Spleen (tissue), 11 donors: ENCODE results near the gene MCUR1. TPM values are rescaled to one million over a fixed set of nuclear protein-coding genes. Genes with fewer than 3 reads are reported as not detected.
"Not testable (repeated sequence)": the region's sequence is repeated elsewhere in the genome, so short reads cannot be mapped to it uniquely, and the experiment has no call there.

Experiments used
- DNase-seq: peaks from one replicate; pipeline ENCODE4 v3.0.0-alpha.2; 2020
- H3K27ac ChIP-seq, 8 donors: fragments of 200-600 bp; sonication (generic) in 7 of 8; 1 replicate in 4 of 8; 2 replicates in 4 of 8; pipeline versions ENCODE4 v1.5.0 to v1.8.0; 2016 to 2021; ENCODE audit warnings: inconsistent platforms in 4 of 8, mild to moderate bottlenecking in 4 of 8, moderate library complexity in 1 of 8
- H3K27me3 ChIP-seq, 7 donors: fragments of 200-600 bp; sonication (generic) in 6 of 7; replicated peaks in 1 of 7; 1 replicate in 4 of 7; 2 replicates in 3 of 7; pipeline versions ENCODE4 v1.5.0 to v1.8.0; 2016 to 2021; ENCODE audit warnings: inconsistent platforms in 3 of 7, mild to moderate bottlenecking in 1 of 7
- H3K36me3 ChIP-seq, 6 donors: fragments of 200-600 bp; sonication (generic) in 5 of 6; 1 replicate in 4 of 6; 2 replicates in 2 of 6; pipeline versions ENCODE4 v1.5.0 to v1.8.0; 2016 to 2021; ENCODE audit warnings: inconsistent platforms in 2 of 6
- H3K4me1 ChIP-seq, 6 donors: fragments of 200-600 bp; sonication (generic) in 5 of 6; 1 replicate in 3 of 6; 2 replicates in 3 of 6; pipeline versions ENCODE4 v1.5.0 to v1.8.0; 2016 to 2021; ENCODE audit warnings: inconsistent platforms in 3 of 6
- H3K4me3 ChIP-seq, 8 donors: fragments of 200-600 bp; sonication (generic) in 7 of 8; 1 replicate in 4 of 8; 2 replicates in 4 of 8; pipeline versions ENCODE4 v1.5.0 to v1.8.0; 2016 to 2021; ENCODE audit warnings: inconsistent platforms in 4 of 8, mild to moderate bottlenecking in 4 of 8, moderate library complexity in 2 of 8
- H3K9me3 ChIP-seq, 8 donors: fragments of 200-600 bp; sonication (generic) in 7 of 8; 1 replicate in 4 of 8; 2 replicates in 4 of 8; pipeline versions ENCODE4 v1.5.0 to v1.8.0; 2016 to 2021; ENCODE audit warnings: inconsistent platforms in 4 of 8
- POLR2A ChIP-seq, 3 donors: fragments of 450-650 bp; IDR thresholded peaks; one replicate each; pipeline ENCODE4 v1.5.1; 2017; ENCODE audit warnings: antibody characterized with exemption in 3 of 3, mild to moderate bottlenecking in 1 of 3
- POLR2AphosphoS5 ChIP-seq, 3 donors: sonication (generic); formaldehyde crosslinking; IDR thresholded peaks; one replicate each; pipeline ENCODE4 v1.5.1; 2017; ENCODE audit warnings: antibody characterized with exemption in 3 of 3
- WGBS, 5 donors: extraction: QIAGEN DNeasy Blood & Tissue Kit in 3 of 5; methylation state at CpG; one replicate each; pipeline versions ENCODE4 v1.1.5 to v1.1.7; 2013 to 2018; 5-methylcytosine and 5-hydroxymethylcytosine counted together
- intact Hi-C: fragments of 100-400 bp; cut with DNase I; formaldehyde crosslinking; loops from one replicate; pipeline ENCODE4 v1.15.0; 2023; ENCODE audit warnings: low total_unique reads
- polyA plus RNA-seq, 3 donors: library from polyadenylated mRNA; stranded (reverse); fragments of 200-250 nt; gene quantifications; one replicate each; pipeline ENCODE4 v1.2.1, GENCODE V29; 2013
- total RNA-seq, 7 donors: library from RNA; depleted of rRNA in 3 of 7; stranded (reverse); fragments of >200 nt in 3 of 7; fragmentation: NEBNext Ultra II Directional in 4 of 7; extraction: Animal tissue kit (Norgen Biotek cat#: 25700) in 4 of 7; gene quantifications; one replicate each; pipeline versions ENCODE4 v1.1.0 to v1.2.1, GENCODE V29; 2016 to 2021
- TF ChIP-seq, protein P1 (sequence below), 11 experiments: fragments of 200-600 bp in 7 of 11; fragments of 450-650 bp in 4 of 11; sonication (generic) in 4 of 11; IDR thresholded peaks in 8 of 11; conservative IDR thresholded peaks in 3 of 11; 1 replicate in 7 of 11; 2 replicates in 4 of 11; pipeline versions ENCODE4 v1.4.0 to v1.8.0; 2016 to 2021; ENCODE audit warnings: antibody characterized with exemption in 11 of 11, inconsistent platforms in 4 of 11, mild to moderate bottlenecking in 1 of 11
- donor health status: healthy with polysubstance abuse.
- donor health status: DM: no; HTN: no; CAD: no; lungs with moderate emphysema.
- donor health status: DM: no; HTN: no; CAD: no.
- donor health status: Bipolar disorder and iron deficiency.
- donor health status: healthy.
- donor health status: DM: no; HTN: no; CAD: no.
- donor health status: DM: yes; HTN: yes; CAD: no.

Gene MCUR1
- total and polyA plus RNA-seq, 10 donors: 9.2 to 22.4 (median 12.1) TPM

- Histone ChIP-seq H3K4me1 (no peaks in the 10 kb centered on the region), H3K9me3 (peaks cover 0 to under 1% (median 0%) of the 10 kb centered on the region in 8 donors), H3K27me3 (no peaks in the 10 kb centered on the region), H3K36me3 (no peaks in the 10 kb centered on the region), H3K4me3 (no peak overlapping the region), H3K27ac (no peak overlapping the region)
- TF ChIP-seq, protein P1, sequence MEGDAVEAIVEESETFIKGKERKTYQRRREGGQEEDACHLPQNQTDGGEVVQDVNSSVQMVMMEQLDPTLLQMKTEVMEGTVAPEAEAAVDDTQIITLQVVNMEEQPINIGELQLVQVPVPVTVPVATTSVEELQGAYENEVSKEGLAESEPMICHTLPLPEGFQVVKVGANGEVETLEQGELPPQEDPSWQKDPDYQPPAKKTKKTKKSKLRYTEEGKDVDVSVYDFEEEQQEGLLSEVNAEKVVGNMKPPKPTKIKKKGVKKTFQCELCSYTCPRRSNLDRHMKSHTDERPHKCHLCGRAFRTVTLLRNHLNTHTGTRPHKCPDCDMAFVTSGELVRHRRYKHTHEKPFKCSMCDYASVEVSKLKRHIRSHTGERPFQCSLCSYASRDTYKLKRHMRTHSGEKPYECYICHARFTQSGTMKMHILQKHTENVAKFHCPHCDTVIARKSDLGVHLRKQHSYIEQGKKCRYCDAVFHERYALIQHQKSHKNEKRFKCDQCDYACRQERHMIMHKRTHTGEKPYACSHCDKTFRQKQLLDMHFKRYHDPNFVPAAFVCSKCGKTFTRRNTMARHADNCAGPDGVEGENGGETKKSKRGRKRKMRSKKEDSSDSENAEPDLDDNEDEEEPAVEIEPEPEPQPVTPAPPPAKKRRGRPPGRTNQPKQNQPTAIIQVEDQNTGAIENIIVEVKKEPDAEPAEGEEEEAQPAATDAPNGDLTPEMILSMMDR (IDR thresholded peaks at IDR 0.05 in 8 of 11, conservative IDR thresholded peaks at IDR 0.05 in 3 of 11): no peak
- TF ChIP-seq POLR2A (IDR thresholded peaks at IDR 0.05): no peak
- DNase-seq: no peak
- intact Hi-C loops: no loop called here
- 5 to 16% (median 13%) methylated on average over 1 of the region's 1 CpG for WGBS, 5 donors
Observed at GRCh38 chr6:13834790-13835189, 20.4 kb upstream of the MCUR1 start.

DNA sequence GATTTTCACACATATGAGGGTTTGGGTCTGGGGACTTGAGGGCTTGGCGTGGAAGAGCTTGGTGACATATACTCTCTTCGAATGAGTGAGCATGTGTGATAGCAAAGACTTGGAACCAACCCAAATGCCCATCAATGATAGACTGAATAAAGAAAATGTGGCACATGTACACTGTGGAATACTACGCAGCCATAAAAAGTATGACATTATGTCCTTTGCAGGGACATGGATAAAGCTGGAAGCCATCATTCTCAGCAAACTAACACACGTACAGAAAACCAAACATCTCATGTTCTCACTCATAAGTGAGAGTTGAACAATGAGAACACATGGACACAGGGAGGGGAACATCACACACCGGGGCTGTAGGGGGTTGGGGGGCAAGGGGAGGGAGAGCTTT lies 19.7 kb upstream of the MCUR1 start:
- intact Hi-C loops: not testable (repeated sequence)

DNA sequence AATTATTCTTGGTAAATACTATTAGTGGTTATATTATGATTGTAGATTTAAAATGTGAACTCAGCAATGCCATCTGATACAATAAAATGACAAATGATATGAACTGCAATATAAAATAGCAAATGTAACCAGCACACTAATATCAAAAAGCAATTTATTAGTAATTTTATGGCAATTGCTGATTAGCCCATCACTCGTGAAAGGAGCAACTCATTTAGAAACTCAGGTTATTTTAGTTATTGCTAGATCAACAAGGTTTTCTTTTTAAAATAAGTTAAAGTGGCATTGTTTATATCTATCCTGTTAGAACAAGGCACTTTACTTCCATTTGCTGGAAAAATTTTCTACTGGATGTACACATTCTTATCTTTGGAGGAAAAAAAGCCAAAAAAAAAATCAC lies 18.4 kb upstream of the MCUR1 start:
- H3K4me3 ChIP-seq: no peak overlapping the region
- WGBS, 5 donors: 72 to 79% (median 76%) methylated on average over 1 of the region's 1 CpG
- intact Hi-C loops: no loop called here
- no peak for TF ChIP-seq POLR2A (IDR thresholded peaks at IDR 0.05)
- TF ChIP-seq, protein P1 (IDR thresholded peaks at IDR 0.05 in 8 of 11, conservative IDR thresholded peaks at IDR 0.05 in 3 of 11): no peak
- TF ChIP-seq POLR2AphosphoS5 (IDR thresholded peaks at IDR 0.05): no peak
- peaks cover 0 to 13% (median 0%) of the 10 kb centered on the region in 8 donors for H3K9me3 ChIP-seq
- no peaks in the 10 kb centered on the region for H3K27me3 ChIP-seq
- no peak overlapping the region for H3K27ac ChIP-seq
- no peaks in the 10 kb centered on the region for H3K4me1 ChIP-seq
- no peaks in the 10 kb centered on the region for H3K36me3 ChIP-seq
- no peak for DNase-seq

More for the DNA sequence above, 19.7 kb upstream of the MCUR1 start:
- H3K4me3 ChIP-seq, H3K36me3 ChIP-seq, H3K27me3 ChIP-seq, H3K4me1 ChIP-seq, H3K9me3 ChIP-seq, DNase-seq, H3K27ac ChIP-seq: not testable (repeated sequence)
- 56 to 90% (median 58%) methylated on average over 5 of the region's 5 CpGs for WGBS, 5 donors

- peaks cover 0 to 13% (median 0%) of the 10 kb centered on the region in 8 donors for H3K9me3 ChIP-seq
- peak in 1 of 3 donors; percentile 12 for TF ChIP-seq POLR2AphosphoS5 (IDR thresholded peaks at IDR 0.05)
- TF ChIP-seq, protein P1 (IDR thresholded peaks at IDR 0.05 in 8 of 11, conservative IDR thresholded peaks at IDR 0.05 in 3 of 11): no peak
- DNase-seq: no peak
- H3K27me3 ChIP-seq: no peaks in the 10 kb centered on the region
- no peaks in the 10 kb centered on the region for H3K4me1 ChIP-seq
- H3K4me3 ChIP-seq: no peak overlapping the region
- no peak overlapping the region for H3K27ac ChIP-seq
- 61 to 74% (median 65%) methylated on average over 4 to 7 of the region's 7 CpGs for whole genome bisulfite sequencing, 5 donors
- no peaks in the 10 kb centered on the region for H3K36me3 ChIP-seq
- intact Hi-C loops: no loop called here
Observed at GRCh38 chr6:13831615-13832014, 17.3 kb upstream of the MCUR1 start.

GRCh38 chr6:13830803-13831202 lies 16.4 kb upstream of the MCUR1 start:
- no peak for TF ChIP-seq POLR2A (IDR thresholded peaks at IDR 0.05)
- no peak for TF ChIP-seq POLR2AphosphoS5 (IDR thresholded peaks at IDR 0.05)
- TF ChIP-seq, protein P1 (IDR thresholded peaks at IDR 0.05 in 8 of 11, conservative IDR thresholded peaks at IDR 0.05 in 3 of 11): no peak
- intact Hi-C loops: no loop called here
- no peaks in the 10 kb centered on the region for H3K4me1 ChIP-seq
- H3K9me3 ChIP-seq: peaks cover 0 to 13% (median 0%) of the 10 kb centered on the region in 8 donors
- H3K27me3 ChIP-seq: no peaks in the 10 kb centered on the region
- DNase-seq: no peak
- H3K27ac ChIP-seq: no peak overlapping the region
- H3K36me3 ChIP-seq: no peaks in the 10 kb centered on the region
- WGBS, 5 donors: 73 to 83% (median 79%) methylated on average over 4 of the region's 4 CpGs
- no peak overlapping the region for H3K4me3 ChIP-seq

DNA sequence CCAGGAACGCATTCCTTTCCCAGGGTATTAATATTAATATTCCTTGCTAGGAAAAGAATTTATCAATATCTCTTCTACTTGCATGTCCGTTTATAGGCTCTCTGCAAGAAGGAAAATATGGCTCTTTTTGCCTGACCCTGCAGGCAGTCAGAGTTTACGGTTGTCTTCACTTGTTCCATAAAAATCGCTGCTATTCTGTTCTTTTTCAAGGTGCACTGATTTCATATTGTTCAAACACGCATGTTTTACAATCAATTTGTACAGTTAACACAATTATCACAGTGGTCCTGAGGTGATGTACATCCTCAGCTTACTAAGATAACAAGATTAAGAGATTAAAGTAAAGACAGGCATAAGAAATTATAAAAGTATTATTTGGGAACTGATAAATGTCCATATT lies 15.1 kb upstream of the MCUR1 start:
- not testable (repeated sequence) for H3K36me3 ChIP-seq

DNA sequence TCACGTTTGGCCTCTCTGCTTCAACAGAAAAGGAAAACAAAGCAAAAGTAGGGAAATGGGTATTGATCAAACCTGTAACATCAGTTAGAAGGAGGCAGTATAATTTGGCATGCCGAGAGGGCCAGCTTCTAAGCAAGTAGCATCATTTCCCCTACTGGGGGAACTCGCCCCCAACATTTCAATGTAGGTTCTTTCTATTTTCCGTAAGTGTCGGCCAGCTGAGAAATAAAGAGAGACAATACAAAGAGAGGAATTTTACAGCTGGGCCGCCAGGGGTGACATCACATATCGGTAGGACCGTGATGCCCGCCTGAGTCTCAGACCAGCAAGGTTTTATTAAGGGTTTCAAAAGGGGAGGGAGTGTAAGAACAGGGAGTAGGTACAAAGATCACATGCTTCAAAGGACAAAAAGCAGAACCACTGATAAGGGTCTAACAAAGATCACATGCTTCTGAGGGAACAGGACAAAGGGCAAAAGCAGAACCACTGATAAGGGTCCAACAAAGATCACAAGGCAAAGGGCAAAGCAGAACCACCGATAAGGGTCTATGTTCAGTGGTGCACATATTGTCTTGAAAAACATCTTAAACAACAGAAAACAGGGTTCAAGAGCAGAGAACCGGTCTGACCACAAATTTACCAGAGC lies 14.4 kb upstream of the MCUR1 start:
- H3K9me3 ChIP-seq: peaks cover 0 to 13% (median 0%) of the 10 kb centered on the region in 8 donors

More for the DNA sequence above, 15.1 kb upstream of the MCUR1 start:
- H3K4me1 ChIP-seq, H3K27me3 ChIP-seq, intact Hi-C loops, DNase-seq, H3K4me3 ChIP-seq, H3K27ac ChIP-seq: not testable (repeated sequence)
- peaks cover 0 to 13% (median 0%) of the 10 kb centered on the region in 8 donors for H3K9me3 ChIP-seq
- 92 to 94% (median 93%) methylated on average over 5 of the region's 5 CpGs for WGBS, 5 donors

More for the DNA sequence above, 14.4 kb upstream of the MCUR1 start:
- intact Hi-C loops, H3K27ac ChIP-seq, H3K4me1 ChIP-seq, H3K36me3 ChIP-seq, H3K4me3 ChIP-seq, H3K27me3 ChIP-seq, DNase-seq: not testable (repeated sequence)
- 93 to 96% (median 94%) methylated on average over 11 of the region's 11 CpGs for WGBS, 5 donors
